HL-60/S4 treated with phorbol 12-myristate 13-acetate at 8.2 ng/mL for 4 days and 3 days (cell line): ENCODE measurements around the gene PPP1R8.

Source experiments
- in situ Hi-C: fragments of 300-500 bp; cut with MboI; formaldehyde crosslinking; loops from 2 replicates; pipeline ENCODE4 v1.15.0; 2022; ENCODE audit warnings: low sequenced_read_pairs

The PPP1R8 gene

GRCh38 chr1:27887215-27888021 lies 56.8 kb downstream of the PPP1R8 start:
- in situ Hi-C loops = no loop called here

DNA sequence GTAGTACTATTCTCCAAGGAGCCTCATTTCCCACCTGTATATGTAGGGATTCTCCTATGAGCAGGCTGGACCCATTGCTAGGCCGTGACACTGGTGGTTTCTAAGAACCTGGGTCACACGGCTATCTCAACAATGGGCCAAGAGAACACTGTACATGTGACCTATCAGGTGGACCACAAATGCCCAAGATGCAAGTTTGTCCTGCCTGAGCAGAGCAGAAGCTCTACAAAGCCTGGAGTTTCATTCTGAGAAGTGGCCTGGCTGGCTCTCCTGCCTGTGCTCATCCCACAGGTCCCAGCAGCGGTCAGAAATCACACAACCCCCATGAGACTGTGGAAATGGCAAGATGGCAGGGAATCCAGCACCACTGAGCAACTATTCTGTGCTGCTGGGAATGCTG lies 58.9 kb downstream of the PPP1R8 start:
- in situ Hi-C loops = no loop called here

DNA sequence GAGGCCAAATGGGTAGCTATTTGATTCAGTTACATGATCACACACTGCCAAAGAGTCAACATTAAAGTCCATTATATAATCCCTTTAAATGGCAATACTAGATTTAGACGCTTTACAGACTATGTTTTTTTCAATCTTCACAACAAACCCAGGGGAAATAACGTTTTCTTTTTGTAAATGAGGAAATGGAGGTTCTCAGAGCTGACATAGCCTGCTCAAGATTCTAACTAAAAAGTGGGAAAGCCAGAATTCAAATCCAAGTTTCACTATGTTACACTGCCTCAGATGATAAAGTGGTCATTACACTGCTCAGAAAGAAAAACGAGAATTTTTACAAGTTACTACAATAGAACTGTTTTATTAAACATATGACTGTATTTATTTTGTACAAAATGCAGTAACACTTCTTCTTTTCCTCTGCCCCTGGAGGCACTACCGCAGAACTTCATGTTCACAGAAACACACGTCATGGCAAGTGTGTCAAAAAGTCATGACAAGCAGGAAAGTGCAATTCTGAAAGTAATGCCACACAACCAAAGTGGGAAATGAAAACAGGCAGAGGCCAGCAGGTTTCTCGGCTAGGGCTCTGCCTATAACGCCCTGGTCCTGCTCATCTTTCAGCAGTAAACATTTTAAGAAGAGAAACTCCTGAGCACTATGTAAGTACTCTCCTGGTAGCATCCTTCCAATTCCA lies 60.8 kb downstream of the PPP1R8 start:
- in situ Hi-C loops = no loop called here

- in situ Hi-C loops = no loop called here
Measured at GRCh38 chr1:27894521-27894920, 63.9 kb downstream of the PPP1R8 start.
